ENCODE data around the gene KLC1. TPM values are rescaled to one million over a fixed set of nuclear protein-coding genes. Genes with fewer than 3 reads are reported as not detected.

The KLC1 gene
- total and polyA plus RNA-seq, 2 donors (not counting 1 experiment from before 2014, with no cell fraction given), result 102 to 243 TPM

GRCh38 chr14:103671911-103672310 lies 42.9 kb downstream of the KLC1 start:
- ChIA-PET POLR2A (no interaction called here), CTCF (interaction anchor here (1.0 kb wide), 1 partner anchor 102 kb away, joined by 3 read pairs; no protein-coding TSS in a partner anchor)
- H3K36me3 ChIP-seq (replicated peaks in 1 of 2; ENCODE audit: control extremely low read depth in 1 of 2, control insufficient read depth in 1 of 2, extremely low read depth in 1 of 2, insufficient read depth in 2 of 2, low read length in 1 of 2), result peaks cover 14 to 86% of the 10 kb centered on the region in 2 experiments
- peaks cover 9% of the 10 kb centered on the region for H4K20me1 ChIP-seq (ENCODE audit: control insufficient read depth, insufficient read depth, low read length, poor library complexity, severe bottlenecking)
- no peaks in the 10 kb centered on the region for H3K79me2 ChIP-seq (ENCODE audit: control insufficient read depth, insufficient read depth, low read length)
- H3K4me1 ChIP-seq (ENCODE audit: control insufficient read depth in 2 of 2, insufficient read depth in 2 of 2, low read length in 2 of 2), result no peaks in the 10 kb centered on the region
- Mint-ChIP-seq H3K4me3 (no peak overlapping the region), H3K27ac (no peak overlapping the region), H3K27me3 (no peaks in the 10 kb centered on the region), H3K9me3 (ENCODE audit: insufficient read depth) (no peaks in the 10 kb centered on the region), H3K4me1 (no peaks in the 10 kb centered on the region)
- no peak overlapping the region for H3K4me3 ChIP-seq (ENCODE audit: control extremely low read depth in 1 of 5, extremely low read depth in 1 of 5, insufficient read depth in 1 of 5, low read depth in 2 of 5, low read length in 4 of 5)
- H3K9ac ChIP-seq (ENCODE audit: low read length), result no peak overlapping the region
- no peak overlapping the region for H3K4me2 ChIP-seq (replicated peaks; ENCODE audit: low read depth, low read length, poor library complexity, severe bottlenecking)
- TF ChIP-seq CTCF (IDR thresholded peaks at IDR 0.05) (no peak), EZH2 (IDR thresholded peaks at IDR 0.05; ENCODE audit: borderline replicate concordance, insufficient read depth, low read depth, low read length, poor library complexity, severe bottlenecking) (no peak)
- H3K27me3 ChIP-seq (replicated peaks in 1 of 4; ENCODE audit: control extremely low read depth in 1 of 4, control insufficient read depth in 3 of 4, insufficient read depth in 4 of 4, low read length in 3 of 4), result no peaks in the 10 kb centered on the region
- no peak for ATAC-seq (ENCODE audit: low read depth)
- WGBS (ENCODE audit: insufficient coverage), result 98% methylated on average over 4 of the region's 4 CpGs
- H3K9me3 ChIP-seq (ENCODE audit: control extremely low read depth in 1 of 3, control insufficient read depth in 2 of 3, insufficient read depth in 1 of 3, low read length in 2 of 3), result no peaks in the 10 kb centered on the region
- no peak for DNase-seq
- H3K27ac ChIP-seq (ENCODE audit: low read length in 2 of 2), result no peak overlapping the region
- intact Hi-C loops (cut with micrococcal nuclease), result no loop called here
- H2AFZ ChIP-seq (ENCODE audit: insufficient read depth, low read depth, low read length, poor library complexity, severe bottlenecking), result no peak overlapping the region

GRCh38 chr14:103675957-103676356 lies 46.9 kb downstream of the KLC1 start:
- Histone ChIP-seq H4K20me1 (ENCODE audit: control insufficient read depth, insufficient read depth, low read length, poor library complexity, severe bottlenecking) (peaks cover 6% of the 10 kb centered on the region), H3K27me3 (replicated peaks in 1 of 4; ENCODE audit: control extremely low read depth in 1 of 4, control insufficient read depth in 3 of 4, insufficient read depth in 4 of 4, low read length in 3 of 4) (no peaks in the 10 kb centered on the region), H3K9ac (ENCODE audit: low read length) (no peak overlapping the region), H2AFZ (ENCODE audit: insufficient read depth, low read depth, low read length, poor library complexity, severe bottlenecking) (no peak overlapping the region), H3K79me2 (ENCODE audit: control insufficient read depth, insufficient read depth, low read length) (peaks cover 10% of the 10 kb centered on the region), H3K4me1 (ENCODE audit: control insufficient read depth in 2 of 2, insufficient read depth in 2 of 2, low read length in 2 of 2) (peaks cover 8 to 11% of the 10 kb centered on the region in 2 donors), H3K36me3 (replicated peaks in 1 of 2; ENCODE audit: control extremely low read depth in 1 of 2, control insufficient read depth in 1 of 2, extremely low read depth in 1 of 2, insufficient read depth in 2 of 2, low read length in 1 of 2) (peaks cover 33 to 79% of the 10 kb centered on the region in 2 experiments), H3K27ac (ENCODE audit: low read length in 2 of 2) (no peak overlapping the region), H3K4me2 (replicated peaks; ENCODE audit: low read depth, low read length, poor library complexity, severe bottlenecking) (no peak overlapping the region), H3K9me3 (ENCODE audit: control extremely low read depth in 1 of 3, control insufficient read depth in 2 of 3, insufficient read depth in 1 of 3, low read length in 2 of 3) (no peaks in the 10 kb centered on the region), H3K4me3 (ENCODE audit: control extremely low read depth in 1 of 5, extremely low read depth in 1 of 5, insufficient read depth in 1 of 5, low read depth in 2 of 5, low read length in 4 of 5) (no peak overlapping the region)
- no peak overlapping the region for H3K27ac Mint-ChIP-seq
- peaks cover 14% of the 10 kb centered on the region for H3K4me1 Mint-ChIP-seq
- no peaks in the 10 kb centered on the region for H3K9me3 Mint-ChIP-seq (ENCODE audit: insufficient read depth)
- no peaks in the 10 kb centered on the region for H3K27me3 Mint-ChIP-seq
- DNase-seq (no peak), ATAC-seq (ENCODE audit: low read depth) (no peak)
- intact Hi-C loops (cut with micrococcal nuclease), result no loop called here
- TF ChIP-seq EZH2 (IDR thresholded peaks at IDR 0.05; ENCODE audit: borderline replicate concordance, insufficient read depth, low read depth, low read length, poor library complexity, severe bottlenecking) (no peak), CTCF (IDR thresholded peaks at IDR 0.05) (no peak)
- WGBS (ENCODE audit: insufficient coverage), result 91% methylated on average over 5 of the region's 8 CpGs
- ChIA-PET CTCF (interaction anchor here (0.6 to 1.4 kb wide), 3 partner anchors 69 to 108 kb away, joined by 3 to 5 read pairs (median 3); no protein-coding TSS in a partner anchor), POLR2A (no interaction called here)
- H3K4me3 Mint-ChIP-seq, result no peak overlapping the region

Measured in B cell (primary cell).